Measurements from ENCODE around the gene CCR1. TPM values are rescaled to one million over a fixed set of nuclear protein-coding genes. Genes with fewer than 3 reads are reported as not detected.

The CCR1 gene
- total and polyA plus RNA-seq, 7 donors = 0.47 to 4.0 (median 1.0) TPM

GRCh38 chr3:46203681-46204080, 4.4 kb downstream of the CCR1 start:
- intact Hi-C loops (cut with DNase I) = no loop called here
- no peaks in the 10 kb centered on the region for H3K36me3 ChIP-seq (ENCODE audit: insufficient read depth in 1 of 2, low read depth in 1 of 2)
- H3K27me3 ChIP-seq (ENCODE audit: insufficient read depth in 3 of 3, low read length in 2 of 3) = no peaks in the 10 kb centered on the region
- TF ChIP-seq CTCF (IDR thresholded peaks at IDR 0.05) = no peak
- H3K27ac ChIP-seq = no peak overlapping the region
- 90 to 94% (median 91%) methylated on average over 12 of the region's 12 CpGs for WGBS, 3 donors
- no peak for DNase-seq
- H3K9me3 ChIP-seq = no peaks in the 10 kb centered on the region
- no peak for ATAC-seq
- H3K4me1 ChIP-seq = no peaks in the 10 kb centered on the region
- H3K4me3 ChIP-seq = no peak overlapping the region

DNA sequence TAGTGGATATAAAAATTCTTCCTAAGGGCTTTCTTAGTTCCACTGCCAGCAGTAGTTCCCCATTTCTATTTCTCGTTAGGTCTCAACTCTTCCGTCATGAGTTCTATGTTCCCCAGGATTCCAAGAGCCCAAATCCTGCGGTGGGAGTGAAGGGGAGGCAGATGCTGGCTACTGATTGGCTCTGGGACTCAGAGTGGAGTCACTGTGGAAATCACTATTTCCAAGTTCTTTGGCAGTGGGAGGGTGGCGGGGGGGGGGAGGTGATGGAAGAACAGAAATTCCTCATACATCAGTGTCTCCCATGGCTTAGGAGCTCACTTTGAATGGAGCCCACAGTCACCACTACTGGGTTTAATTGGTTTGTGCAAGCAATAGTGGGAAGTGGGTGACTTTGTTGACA, 5.6 kb downstream of the CCR1 start:
- Histone ChIP-seq H3K9me3 (no peaks in the 10 kb centered on the region), H3K36me3 (ENCODE audit: insufficient read depth in 1 of 2, low read depth in 1 of 2) (no peaks in the 10 kb centered on the region), H3K4me1 (no peaks in the 10 kb centered on the region), H3K4me3 (no peak overlapping the region), H3K27me3 (ENCODE audit: insufficient read depth in 3 of 3, low read length in 2 of 3) (no peaks in the 10 kb centered on the region), H3K27ac (no peak overlapping the region)
- WGBS, 3 donors = 71 to 91% (median 89%) methylated on average over 4 of the region's 4 CpGs
- intact Hi-C loops (cut with DNase I) = no loop called here
- DNase-seq = no peak
- no peak for ATAC-seq
- TF ChIP-seq CTCF (IDR thresholded peaks at IDR 0.05) = no peak

- H3K9me3 ChIP-seq = no peaks in the 10 kb centered on the region
- no peaks in the 10 kb centered on the region for H3K4me1 ChIP-seq
- H3K36me3 ChIP-seq (ENCODE audit: insufficient read depth in 1 of 2, low read depth in 1 of 2) = no peaks in the 10 kb centered on the region
- H3K27ac ChIP-seq = no peak overlapping the region
- TF ChIP-seq CTCF (IDR thresholded peaks at IDR 0.05) = no peak
- ATAC-seq (no peak), DNase-seq (no peak)
- no peaks in the 10 kb centered on the region for H3K27me3 ChIP-seq (ENCODE audit: insufficient read depth in 3 of 3, low read length in 2 of 3)
- no peak overlapping the region for H3K4me3 ChIP-seq
- intact Hi-C loops (cut with DNase I) = no loop called here
- 16 to 55% (median 17%) methylated on average over 1 of the region's 1 CpG for WGBS, 3 donors
Observed at GRCh38 chr3:46200790-46201189, 7.3 kb downstream of the CCR1 start.

GRCh38 chr3:46200211-46200610, 7.9 kb downstream of the CCR1 start:
- no peaks in the 10 kb centered on the region for H3K9me3 ChIP-seq
- no peak for TF ChIP-seq CTCF (IDR thresholded peaks at IDR 0.05)
- no peaks in the 10 kb centered on the region for H3K36me3 ChIP-seq (ENCODE audit: insufficient read depth in 1 of 2, low read depth in 1 of 2)
- no peak overlapping the region for H3K27ac ChIP-seq
- no peaks in the 10 kb centered on the region for H3K4me1 ChIP-seq
- H3K4me3 ChIP-seq = no peak overlapping the region
- no peak for ATAC-seq
- H3K27me3 ChIP-seq (ENCODE audit: insufficient read depth in 3 of 3, low read length in 2 of 3) = no peaks in the 10 kb centered on the region
- DNase-seq = no peak
- intact Hi-C loops (cut with DNase I) = no loop called here
- WGBS, 3 donors = 35 to 40% (median 38%) methylated on average over 5 of the region's 5 CpGs

GRCh38 chr3:46196261-46196957, 11.7 kb downstream of the CCR1 start:
- Histone ChIP-seq H3K9me3 (peaks cover 11% of the 10 kb centered on the region), H3K4me3 (no peak overlapping the region), H3K27ac (no peak overlapping the region), H3K4me1 (no peaks in the 10 kb centered on the region), H3K36me3 (ENCODE audit: insufficient read depth in 1 of 2, low read depth in 1 of 2) (no peaks in the 10 kb centered on the region), H3K27me3 (ENCODE audit: insufficient read depth in 3 of 3, low read length in 2 of 3) (no peaks in the 10 kb centered on the region)
- 77 to 81% (median 80%) methylated on average over 7 of the region's 7 CpGs for WGBS, 3 donors
- intact Hi-C loops (cut with DNase I) = no loop called here
- ATAC-seq (no peak), DNase-seq (no peak)
- TF ChIP-seq CTCF (IDR thresholded peaks at IDR 0.05) = no peak

Data from psoas muscle (tissue), 8 donors.